Endothelial cell of umbilical vein (primary cell): ENCODE measurements around the gene STK32C. TPM values are rescaled to one million over a fixed set of nuclear protein-coding genes. Genes with fewer than 3 reads are reported as not detected.

ENCODE experiments used
- BruUV-seq: library from RNA; stranded (reverse); fragments of 400-500 nt; replicated peaks from 2 replicates; lab custom pipeline; 2021; lab: Mats Ljungman, UMichigan
- CTCF ChIA-PET: fragments of 300-600, 350-600 bp; sonication (Branson Sonifier 250); formaldehyde crosslinking; loops from one replicate; lab custom pipeline; 2021; ENCODE audit warnings: antibody characterized with exemption, inconsistent platforms; lab: Charles Lee
- POLR2A ChIA-PET: fragments of 300-600, 350-600 bp; sonication (Branson Sonifier 250); formaldehyde crosslinking; loops from one replicate; lab custom pipeline; 2021; ENCODE audit warnings: antibody characterized with exemption, inconsistent platforms; lab: Charles Lee
- DNase-seq: peaks from one replicate; pipeline ENCODE4 v3.0.0-alpha.2; 2011; ENCODE audit warnings: low read depth, low spot score
- FAIRE-seq: peaks from 2 replicates; lab custom pipeline; 2011; peaks lifted over from hg19 to GRCh38; lab: Jason Lieb, UNC
- H2AFZ ChIP-seq: 2 replicates; pipeline ENCODE4 v1.6.0; 2012; ENCODE audit warnings: low read depth, low read length, control low read depth, inconsistent platforms
- H3K27ac ChIP-seq: 2 replicates; pipeline ENCODE4 v1.5.1; 2011; ENCODE audit warnings: low read depth, mild to moderate bottlenecking, control low read depth, low read length, moderate library complexity; ENCODE audit not compliant: insufficient read depth
- H3K27me3 ChIP-seq, 2 experiments: 2 replicates each; pipeline versions ENCODE4 v1.6.0 to v1.6.1; 2011; ENCODE audit warnings: low read length in 2 of 2, mixed read lengths in 1 of 2; ENCODE audit not compliant: control insufficient read depth in 2 of 2, insufficient read depth in 2 of 2
- H3K36me3 ChIP-seq, 2 experiments: 2 replicates in 1 of 2; 3 replicates in 1 of 2; pipeline ENCODE4 v1.5.1; 2011; ENCODE audit warnings: low read length in 2 of 2, mild to moderate bottlenecking in 1 of 2, moderate library complexity in 1 of 2; ENCODE audit not compliant: control insufficient read depth in 2 of 2, insufficient read depth in 2 of 2; ENCODE audit errors: extremely low read depth in 1 of 2
- H3K4me1 ChIP-seq: 3 replicates; pipeline ENCODE4 v1.5.1; 2011; ENCODE audit warnings: mild to moderate bottlenecking, low read length; ENCODE audit not compliant: control insufficient read depth, insufficient read depth; ENCODE audit errors: extremely low read depth
- H3K4me2 ChIP-seq: 2 replicates; pipeline ENCODE4 v1.6.1; 2011; ENCODE audit warnings: low read length, control low read depth, mixed read lengths; ENCODE audit not compliant: insufficient read depth
- H3K4me3 ChIP-seq, 3 experiments: fragments of 200-600 bp in 1 of 3; sonication (generic), shearing (Covaris generic) in 1 of 3; replicated peaks in 1 of 3; 2 replicates each; pipeline ENCODE4 v1.5.1; 2011 to 2016; ENCODE audit warnings: control low read depth in 3 of 3, low read length in 3 of 3, mild to moderate bottlenecking in 2 of 3, inconsistent platforms in 1 of 3, low read depth in 1 of 3, moderate library complexity in 1 of 3; ENCODE audit not compliant: insufficient read depth in 1 of 3
- H3K79me2 ChIP-seq: 2 replicates; pipeline ENCODE4 v1.6.0; 2012; ENCODE audit warnings: low read length, inconsistent platforms; ENCODE audit not compliant: control insufficient read depth, insufficient read depth
- H3K9ac ChIP-seq: replicated peaks from 2 replicates; pipeline ENCODE3; 2011; ENCODE audit warnings: low read length, control low read depth; ENCODE audit not compliant: insufficient read depth; ENCODE audit errors: extremely low read depth
- H3K9me1 ChIP-seq: replicated peaks from 3 replicates; pipeline ENCODE4 v1.6.0; 2011; ENCODE audit warnings: mild to moderate bottlenecking, low read length; ENCODE audit not compliant: control insufficient read depth, insufficient read depth; ENCODE audit errors: extremely low read depth
- H3K9me3 ChIP-seq: replicated peaks from 2 replicates; pipeline ENCODE4 v1.5.1; 2012; ENCODE audit warnings: low read length, inconsistent platforms; ENCODE audit not compliant: control insufficient read depth, insufficient read depth
- H4K20me1 ChIP-seq: replicated peaks from 2 replicates; pipeline ENCODE3; 2011; ENCODE audit warnings: mild to moderate bottlenecking, low read length; ENCODE audit not compliant: control insufficient read depth, insufficient read depth; ENCODE audit errors: extremely low read depth
- EZH2 ChIP-seq: IDR thresholded peaks from 2 replicates; pipeline ENCODE4 v1.6.1; 2012; ENCODE audit warnings: borderline replicate concordance, low read depth, mild to moderate bottlenecking, moderate library complexity, low read length, inconsistent platforms; ENCODE audit not compliant: severe bottlenecking
- FOS ChIP-seq: IDR thresholded peaks from 2 replicates; pipeline ENCODE4 v1.6.1; 2011; ENCODE audit warnings: mild to moderate bottlenecking, low read length, moderate library complexity, borderline replicate concordance; ENCODE audit not compliant: insufficient read depth
- GATA2 ChIP-seq: IDR thresholded peaks from 2 replicates; pipeline ENCODE4 v1.7.0; 2011; ENCODE audit warnings: low read depth, mild to moderate bottlenecking, moderate library complexity, mixed read lengths, low read length; ENCODE audit not compliant: insufficient read length, insufficient read depth
- JUN ChIP-seq: IDR thresholded peaks from 2 replicates; pipeline ENCODE4 v1.6.1; 2011; ENCODE audit warnings: borderline replicate concordance, low read depth; ENCODE audit not compliant: insufficient read length, insufficient read depth
- MYC ChIP-seq: IDR thresholded peaks from one replicate; pipeline ENCODE4 v1.6.1; 2011; ENCODE audit warnings: mild to moderate bottlenecking, low read depth, low read length
- POLR2A ChIP-seq: IDR thresholded peaks from 2 replicates; pipeline ENCODE4 v1.6.1; 2012; ENCODE audit warnings: low read depth, mild to moderate bottlenecking, control low read depth, low read length
- POLR2AphosphoS5 ChIP-seq: IDR thresholded peaks from 2 replicates; pipeline ENCODE4 v1.6.1; 2012; ENCODE audit warnings: low read depth, mild to moderate bottlenecking, control low read depth, low read length, moderate library complexity; ENCODE audit not compliant: insufficient read depth
- dilution Hi-C: fragments of 300-500 bp; cut with MboI; formaldehyde crosslinking; loops from one replicate; pipeline ENCODE4 v1.15.0; 2019; ENCODE audit warnings: low sequenced_read_pairs; ENCODE audit not compliant: extremely low pct_ligation_motif_present
- intact Hi-C: fragments of 100-400 bp; cut with micrococcal nuclease; formaldehyde crosslinking; loops from one replicate; pipeline ENCODE4 v1.10.0; 2022
- polyA plus RNA-seq, 4 experiments: library from polyadenylated mRNA; depleted of rRNA in 3 of 4; stranded (reverse) in 3 of 4; unstranded in 1 of 4; fragments of >200 nt; gene quantifications; 2 replicates each; pipeline versions ENCODE4 v1.2.1 to v1.2.3, GENCODE V29; 2011 to 2012; ENCODE audit warnings: missing spikeins in 1 of 4
- total RNA-seq: library from RNA; stranded (reverse); gene quantifications from 2 replicates; pipeline ENCODE4 v1.2.3, GENCODE V29; 2021
- TF ChIP-seq, protein P1 (sequence below), 2 donors: IDR thresholded peaks; 1 replicate in 1 of 2; 2 replicates in 1 of 2; pipeline ENCODE4 v1.5.1; 2011; ENCODE audit warnings: low read length in 2 of 2, mild to moderate bottlenecking in 2 of 2, moderate library complexity in 2 of 2, control low read depth in 1 of 2, inconsistent platforms in 1 of 2, low read depth in 1 of 2; ENCODE audit not compliant: insufficient read depth in 1 of 2; ENCODE audit errors: extremely low read depth in 1 of 2
- TF ChIP-seq, protein P2 (sequence below): IDR thresholded peaks from 2 replicates; pipeline ENCODE4 v1.6.1; 2011; ENCODE audit not compliant: insufficient read depth, insufficient read length

The STK32C gene
- total and polyA plus RNA-seq, 2 donors (not counting 3 experiments of a cell fraction or from before 2014, with no cell fraction given): 5.4 to 14.1 TPM

DNA sequence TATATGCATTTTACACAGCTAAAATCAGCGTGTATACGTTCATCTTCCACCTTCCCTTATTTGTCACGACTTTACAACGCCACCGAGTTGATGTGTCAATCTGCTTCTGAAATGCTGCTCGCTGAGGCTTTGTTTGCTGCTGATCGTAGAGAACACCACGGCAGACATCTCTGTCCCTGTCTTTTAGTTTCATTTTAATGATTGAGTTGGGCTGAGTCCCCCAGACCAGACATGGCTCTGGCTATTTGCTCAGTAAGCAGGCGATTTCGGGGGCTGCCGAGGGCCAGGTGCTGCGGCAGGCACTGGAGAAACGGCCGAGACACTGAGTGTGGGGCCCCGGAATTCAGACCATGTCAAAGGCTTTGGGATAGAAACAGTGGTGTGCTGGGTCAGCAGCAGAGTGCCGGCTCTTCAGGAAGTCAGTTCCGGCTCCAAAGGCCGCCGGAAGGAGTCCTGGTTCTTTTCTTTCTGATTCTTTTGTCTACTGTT, 29.2 kb upstream of the STK32C start:
- dilution Hi-C loops: no loop called here

GRCh38 chr10:132336064-132336746, 28.5 kb upstream of the STK32C start:
- intact Hi-C loops: no loop called here
- no peak for TF ChIP-seq EZH2
- TF ChIP-seq MYC: no peak
- TF ChIP-seq, protein P1, sequence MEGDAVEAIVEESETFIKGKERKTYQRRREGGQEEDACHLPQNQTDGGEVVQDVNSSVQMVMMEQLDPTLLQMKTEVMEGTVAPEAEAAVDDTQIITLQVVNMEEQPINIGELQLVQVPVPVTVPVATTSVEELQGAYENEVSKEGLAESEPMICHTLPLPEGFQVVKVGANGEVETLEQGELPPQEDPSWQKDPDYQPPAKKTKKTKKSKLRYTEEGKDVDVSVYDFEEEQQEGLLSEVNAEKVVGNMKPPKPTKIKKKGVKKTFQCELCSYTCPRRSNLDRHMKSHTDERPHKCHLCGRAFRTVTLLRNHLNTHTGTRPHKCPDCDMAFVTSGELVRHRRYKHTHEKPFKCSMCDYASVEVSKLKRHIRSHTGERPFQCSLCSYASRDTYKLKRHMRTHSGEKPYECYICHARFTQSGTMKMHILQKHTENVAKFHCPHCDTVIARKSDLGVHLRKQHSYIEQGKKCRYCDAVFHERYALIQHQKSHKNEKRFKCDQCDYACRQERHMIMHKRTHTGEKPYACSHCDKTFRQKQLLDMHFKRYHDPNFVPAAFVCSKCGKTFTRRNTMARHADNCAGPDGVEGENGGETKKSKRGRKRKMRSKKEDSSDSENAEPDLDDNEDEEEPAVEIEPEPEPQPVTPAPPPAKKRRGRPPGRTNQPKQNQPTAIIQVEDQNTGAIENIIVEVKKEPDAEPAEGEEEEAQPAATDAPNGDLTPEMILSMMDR (IDR thresholded peaks at IDR 0.05; ENCODE audit: extremely low read depth in 1 of 2, insufficient read depth in 1 of 2, low read depth in 1 of 2, low read length in 2 of 2): no peak
- TF ChIP-seq, protein P2, sequence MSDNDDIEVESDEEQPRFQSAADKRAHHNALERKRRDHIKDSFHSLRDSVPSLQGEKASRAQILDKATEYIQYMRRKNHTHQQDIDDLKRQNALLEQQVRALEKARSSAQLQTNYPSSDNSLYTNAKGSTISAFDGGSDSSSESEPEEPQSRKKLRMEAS: no peak
- TF ChIP-seq POLR2AphosphoS5: no peak
- no peak for TF ChIP-seq FOS
- no peak for TF ChIP-seq GATA2
- TF ChIP-seq POLR2A: no peak
- TF ChIP-seq JUN: no peak
- BruUV-seq: no TSS peak
- CTCF ChIA-PET: no interaction called here
- Histone ChIP-seq H3K36me3 (peaks cover 0 to 3% of the 10 kb centered on the region in 2 experiments), H3K4me1 (peaks cover 19% of the 10 kb centered on the region), H3K9me1 (no peaks in the 10 kb centered on the region), H2AFZ (no peak overlapping the region), H4K20me1 (no peaks in the 10 kb centered on the region), H3K4me3 (peak overlapping the region in 1 of 3 experiments; percentile 45), H3K9me3 (no peaks in the 10 kb centered on the region), H3K4me2 (peak overlapping the region; percentile 62), H3K27ac (no peak overlapping the region), H3K79me2 (peaks cover 4% of the 10 kb centered on the region), H3K27me3 (no peaks in the 10 kb centered on the region), H3K9ac (peak overlapping the region; percentile 49)
- DNase-seq (no peak), FAIRE-seq (peak; percentile 65)
- dilution Hi-C loops: no loop called here
- POLR2A ChIA-PET: no interaction called here

More for the DNA sequence above, 29.2 kb upstream of the STK32C start:
- no peaks in the 10 kb centered on the region for H3K9me3 ChIP-seq
- ChIA-PET POLR2A (no interaction called here), CTCF (interaction anchor here (1.2 kb wide), 1 partner anchor 13 kb away, joined by 3 read pairs; no protein-coding TSS in a partner anchor)
- no peak for TF ChIP-seq FOS
- no peak for TF ChIP-seq POLR2AphosphoS5
- TF ChIP-seq, protein P2: no peak
- TF ChIP-seq MYC: no peak
- no peak for TF ChIP-seq JUN
- DNase-seq (peak; percentile 46), FAIRE-seq (peak; percentile 80)
- H3K9me1 ChIP-seq: no peaks in the 10 kb centered on the region
- peak overlapping the region; percentile 72 for H2AFZ ChIP-seq
- no TSS peak for BruUV-seq
- peak overlapping the region; percentile 49 for H3K9ac ChIP-seq
- peaks cover 19% of the 10 kb centered on the region for H3K4me1 ChIP-seq
- peak overlapping the region; percentile 36 to 45 (median 41) for H3K4me3 ChIP-seq
- H3K27me3 ChIP-seq: no peaks in the 10 kb centered on the region
- no peaks in the 10 kb centered on the region for H4K20me1 ChIP-seq
- no peaks in the 10 kb centered on the region for H3K79me2 ChIP-seq
- peak overlapping the region; percentile 62 for H3K4me2 ChIP-seq
- H3K27ac ChIP-seq: peak overlapping the region; percentile 48
- peaks cover 0 to 3% of the 10 kb centered on the region in 2 experiments for H3K36me3 ChIP-seq
- intact Hi-C loops: no loop called here
